ENCODE measurements around the gene C2orf15.

C2orf15 gene

GRCh38 chr2:99141110-99142108, at the start of gene C2orf15:
Gene C2orf15, plus strand, starts transcription at chr2:99141707. Its CDS starts 8,852 bp downstream, at chr2:99150559.
- peak; percentile 59 for DNase-seq (ENCODE audit: low read depth)
- peak within 1 kb of the TSS; percentile 80 for H3K4me3 ChIP-seq (ENCODE audit: low read depth, low read length)
- TF ChIP-seq CTCF (IDR thresholded peaks at IDR 0.05; ENCODE audit: low read depth, low read length, missing control alignments) = no peak
- in situ Hi-C loops (cut with HindIII; ENCODE audit: low sequenced_read_pairs) = no loop called here

- in situ Hi-C loops (cut with HindIII; ENCODE audit: low sequenced_read_pairs) = no loop called here
- TF ChIP-seq CTCF (IDR thresholded peaks at IDR 0.05; ENCODE audit: low read depth, low read length, missing control alignments) = no peak
- no peak overlapping the region for H3K4me3 ChIP-seq (ENCODE audit: low read depth, low read length)
- no peak for DNase-seq (ENCODE audit: low read depth)
Measured at GRCh38 chr2:99096728-99097127, 44.8 kb upstream of the C2orf15 start.

- in situ Hi-C loops (cut with HindIII; ENCODE audit: low sequenced_read_pairs) = no loop called here
- no peak for TF ChIP-seq CTCF (IDR thresholded peaks at IDR 0.05; ENCODE audit: low read depth, low read length, missing control alignments)
- no peak overlapping the region for H3K4me3 ChIP-seq (ENCODE audit: low read depth, low read length)
- no peak for DNase-seq (ENCODE audit: low read depth)
Measured at GRCh38 chr2:99101697-99102096, 39.8 kb upstream of the C2orf15 start.

- no peak for DNase-seq (ENCODE audit: low read depth)
- no peak overlapping the region for H3K4me3 ChIP-seq (ENCODE audit: low read depth, low read length)
- in situ Hi-C loops (cut with HindIII; ENCODE audit: low sequenced_read_pairs) = no loop called here
- TF ChIP-seq CTCF (IDR thresholded peaks at IDR 0.05; ENCODE audit: low read depth, low read length, missing control alignments) = no peak
Measured at GRCh38 chr2:99104006-99104405, 37.5 kb upstream of the C2orf15 start.

- no peak for DNase-seq (ENCODE audit: low read depth)
- in situ Hi-C loops (cut with HindIII; ENCODE audit: low sequenced_read_pairs) = no loop called here
- H3K4me3 ChIP-seq (ENCODE audit: low read depth, low read length) = no peak overlapping the region
- no peak for TF ChIP-seq CTCF (IDR thresholded peaks at IDR 0.05; ENCODE audit: low read depth, low read length, missing control alignments)
Measured at GRCh38 chr2:99106913-99107312, 34.6 kb upstream of the C2orf15 start.

GRCh38 chr2:99111236-99111635, 30.3 kb upstream of the C2orf15 start:
- in situ Hi-C loops (cut with HindIII; ENCODE audit: low sequenced_read_pairs) = no loop called here
- no peak for TF ChIP-seq CTCF (IDR thresholded peaks at IDR 0.05; ENCODE audit: low read depth, low read length, missing control alignments)
- DNase-seq (ENCODE audit: low read depth) = no peak
- H3K4me3 ChIP-seq (ENCODE audit: low read depth, low read length) = no peak overlapping the region
